Measurements from ENCODE around the gene RBM23. TPM values are rescaled to one million over a fixed set of nuclear protein-coding genes. Genes with fewer than 3 reads are reported as not detected.

RBM23 gene
- total and polyA plus RNA-seq, 9 of the 15 experiments (the other 6 are each of a cell fraction or from before 2014, with no cell fraction given): 46.0 to 102 (median 58.5) TPM

- TF ChIP-seq ZNF639 (CRISPR knock-in tag; conservative IDR thresholded peaks at IDR 0.05 in 1 of 2, IDR thresholded peaks at IDR 0.05 in 1 of 2) (0 out of 4 replicates have a peak, but pooled peaks of 1 of the 2 experiments have one; percentile 9), ATF7 (IDR thresholded peaks at IDR 0.05) (peak; percentile 91), SRF (CRISPR knock-in tag; IDR thresholded peaks at IDR 0.05) (peak in 1 of 2 experiments; percentile 64; a peak in 1 of 4 replicates), OTX1 (CRISPR knock-in tag; IDR thresholded peaks at IDR 0.05) (peak; percentile 89), SMC3 (conservative IDR thresholded peaks at IDR 0.05; ENCODE audit: insufficient read depth, low read depth, low read length) (no peak), ZNF395 (CRISPR knock-in tag; IDR thresholded peaks at IDR 0.05) (peak; percentile 62), CC2D1A (IDR thresholded peaks at IDR 0.05) (0 out of 2 replicates have a peak, but pooled peaks have one; percentile 8), FOXP1 (CRISPR knock-in tag; IDR thresholded peaks at IDR 0.05) (peak; percentile 47; the same call in 1 of the 2 replicates), SUPT5H (IDR thresholded peaks at IDR 0.05) (peak; percentile 99), MBD1 (CRISPR knock-in tag; IDR thresholded peaks at IDR 0.05) (no peak), ZNF316 (IDR thresholded peaks at IDR 0.05) (peak; percentile 45; the same call in 1 of the 2 replicates), CBX8 (IDR thresholded peaks at IDR 0.05; ENCODE audit: borderline replicate concordance, extremely low read depth, low read depth, low read length, poor library complexity, severe bottlenecking) (no peak), SIN3B (IDR thresholded peaks at IDR 0.05; ENCODE audit: low read depth) (peak; percentile 87), RNF219 (CRISPR knock-in tag; IDR thresholded peaks at IDR 0.05) (no peak), EP400 (IDR thresholded peaks at IDR 0.05) (peak; percentile 99), ZNF134 (CRISPR knock-in tag; conservative IDR thresholded peaks at IDR 0.05) (no peak), SMAD4 (CRISPR knock-in tag; conservative IDR thresholded peaks at IDR 0.05) (peak; percentile 15), RFX5 (IDR thresholded peaks at IDR 0.05; ENCODE audit: low read depth, low read length) (peak; percentile 82; the same call in 1 of the 2 replicates)
Measured at GRCh38 chr14:22929104-22929960, 10.4 kb upstream of the RBM23 start, which contains the start of gene PRMT5 (continued).

Data from K562 (cell line).